RPMI8226 (cell line): Measurements from ENCODE around the gene DEFB127.
"Not testable (repeated sequence)": the region's sequence is repeated elsewhere in the genome, so short reads cannot be mapped to it uniquely, and the experiment has no call there.

ENCODE experiments used
- DNase-seq: peaks from one replicate; pipeline ENCODE4 v3.0.0-alpha.2; 2015

The DEFB127 gene, protein sequence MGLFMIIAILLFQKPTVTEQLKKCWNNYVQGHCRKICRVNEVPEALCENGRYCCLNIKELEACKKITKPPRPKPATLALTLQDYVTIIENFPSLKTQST

DNA sequence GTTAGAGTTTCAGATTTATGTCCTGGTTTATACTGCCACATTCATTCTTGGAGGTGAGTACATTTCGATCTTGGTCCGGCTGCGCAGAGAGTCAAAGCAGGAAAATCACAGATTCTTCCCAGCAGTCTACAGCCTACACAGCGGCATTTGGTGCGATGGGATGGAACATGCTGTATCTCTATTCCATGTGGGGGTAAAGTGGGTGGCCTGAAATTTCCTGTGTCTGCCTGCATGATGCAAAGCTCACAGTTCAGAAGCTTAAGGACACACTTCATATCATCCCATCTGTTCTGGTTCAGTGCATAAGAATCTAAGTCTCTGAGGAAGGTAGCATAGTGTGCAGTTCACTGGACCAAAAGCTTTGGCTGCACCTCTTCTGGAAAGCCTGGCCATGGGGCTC is at the start of gene DEFB127:
DEFB127 (plus strand) TSS at position 301 of the 400 bp plus-strand sequence; CDS start at position 392, 91 bp downstream.
- no peak for DNase-seq

DNA sequence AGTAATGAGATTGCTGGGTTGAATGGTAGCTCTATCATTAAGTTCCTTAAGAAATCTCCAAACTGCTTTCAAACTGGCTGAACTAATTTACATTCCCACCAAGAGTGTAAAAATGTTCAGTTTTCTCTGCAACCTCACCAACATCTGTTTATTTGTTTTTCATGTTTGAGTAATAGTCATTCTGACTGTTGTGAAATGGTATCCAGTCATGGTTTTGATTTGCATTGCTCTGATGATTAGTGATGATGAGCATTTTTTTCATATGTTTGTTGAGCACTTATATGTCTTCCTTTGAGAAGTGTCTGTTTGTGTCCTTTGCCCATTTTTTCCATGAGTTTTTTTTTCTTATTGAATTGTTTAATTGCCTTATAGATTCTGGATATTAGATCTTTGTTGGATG is 44.9 kb upstream of the DEFB127 start:
- DNase-seq = no peak

DNA sequence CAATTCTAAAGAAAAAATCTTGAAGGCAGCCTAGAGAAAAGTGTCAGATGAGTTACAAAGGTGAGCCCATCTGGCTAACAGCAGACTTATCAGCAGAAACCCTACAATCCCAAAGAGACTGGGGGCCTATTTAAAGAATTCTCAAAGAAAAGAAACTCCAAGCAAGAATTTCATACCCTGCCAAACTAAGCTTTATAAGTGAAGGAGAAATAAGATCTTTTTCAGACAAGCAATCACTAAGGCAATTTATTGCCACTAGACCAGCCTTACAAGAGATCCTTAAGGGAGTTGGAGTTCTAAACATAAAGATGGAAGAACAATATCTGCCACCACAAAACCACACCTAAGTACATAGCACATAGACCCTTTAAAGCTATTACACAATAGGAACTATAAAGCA is 39.7 kb upstream of the DEFB127 start:
- DNase-seq = no peak

DNA sequence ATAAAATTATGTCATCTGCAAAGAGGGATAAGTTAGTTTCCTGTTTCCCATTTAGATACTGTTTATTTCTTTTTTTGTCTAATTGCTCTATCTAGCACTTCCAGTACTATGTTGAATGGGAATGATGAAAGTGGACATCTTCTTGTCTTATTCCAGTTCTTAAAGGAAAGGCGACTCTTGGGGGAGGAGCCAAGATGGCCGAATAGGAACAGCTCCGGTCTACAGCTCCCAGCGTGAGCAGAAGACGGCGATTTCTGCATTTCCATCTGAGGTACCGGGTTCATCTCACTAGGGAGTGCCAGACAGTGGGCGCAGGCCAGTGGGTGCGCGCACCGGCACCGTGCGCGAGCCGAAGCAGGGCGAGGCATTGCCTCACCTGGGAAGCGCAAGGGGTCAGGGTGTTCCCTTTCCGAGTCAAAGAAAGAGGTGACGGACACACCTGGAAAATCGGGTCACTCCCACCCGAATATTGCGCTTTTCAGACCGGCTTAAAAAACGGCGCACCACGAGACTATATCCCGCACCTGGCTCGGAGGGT is 27.4 kb upstream of the DEFB127 start:
- DNase-seq = not testable (repeated sequence)

DNA sequence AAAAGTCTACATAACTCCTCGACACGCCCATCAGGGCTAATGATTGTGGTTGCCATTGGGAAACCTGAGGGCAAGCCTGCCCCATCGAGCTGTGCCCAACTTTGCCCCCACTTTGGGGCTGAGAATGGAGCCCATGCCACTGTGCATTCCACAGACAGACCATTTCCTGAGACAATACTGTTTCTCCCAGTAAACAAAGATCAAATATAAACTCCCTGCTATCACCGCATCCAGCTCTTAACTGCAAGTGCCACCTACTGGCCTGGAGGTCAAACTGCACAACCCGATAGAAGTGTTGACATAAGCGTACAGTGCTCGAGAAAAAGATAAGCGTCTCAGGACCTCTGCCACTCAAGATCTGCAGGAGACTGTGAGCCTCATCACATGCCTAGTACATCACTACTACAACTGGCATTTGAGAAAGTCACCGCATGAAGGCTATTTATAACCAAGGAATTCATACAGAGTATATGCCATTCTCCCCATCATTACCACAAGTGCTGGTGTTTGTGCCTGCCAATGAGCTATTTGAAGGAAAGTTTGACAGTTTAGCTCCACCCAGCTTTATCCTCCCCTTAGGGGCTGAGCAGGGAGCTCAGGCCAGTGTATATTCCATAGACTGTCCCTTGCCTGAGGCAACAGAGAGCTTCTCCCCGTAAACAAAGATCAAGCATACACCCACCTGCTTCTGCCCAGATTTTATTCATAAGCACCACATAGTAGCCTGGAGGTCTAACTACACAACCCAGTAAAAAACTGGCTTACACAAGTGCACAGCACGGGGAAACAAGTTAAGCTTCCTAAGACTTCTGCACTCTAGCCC is 19.4 kb upstream of the DEFB127 start:
- DNase-seq = peak; percentile 24

DNA sequence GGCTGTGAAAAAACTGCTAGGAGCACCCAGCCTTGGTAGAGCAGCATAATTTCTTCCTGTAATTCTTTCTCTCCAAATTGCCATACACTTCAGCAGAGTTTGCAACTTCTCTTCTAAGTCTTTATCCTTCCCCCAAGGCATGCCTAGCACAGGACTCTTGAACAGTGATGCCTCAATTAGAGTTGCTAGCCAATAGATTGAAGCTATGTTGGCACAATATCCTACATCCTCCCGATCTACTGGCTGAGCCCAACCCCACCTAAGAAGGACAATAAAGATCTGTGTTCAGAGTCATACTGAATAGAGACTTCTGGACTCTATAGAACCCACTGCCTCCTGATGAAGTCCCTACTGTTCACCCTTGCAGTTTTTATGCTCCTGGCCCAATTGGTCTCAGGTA is 15.0 kb upstream of the DEFB127 start, which contains the start of gene DEFB126:
DEFB126 (plus strand) TSS at position 301 of the 400 bp plus-strand sequence; CDS start at position 340, 39 bp downstream.
- no peak for DNase-seq

DNA sequence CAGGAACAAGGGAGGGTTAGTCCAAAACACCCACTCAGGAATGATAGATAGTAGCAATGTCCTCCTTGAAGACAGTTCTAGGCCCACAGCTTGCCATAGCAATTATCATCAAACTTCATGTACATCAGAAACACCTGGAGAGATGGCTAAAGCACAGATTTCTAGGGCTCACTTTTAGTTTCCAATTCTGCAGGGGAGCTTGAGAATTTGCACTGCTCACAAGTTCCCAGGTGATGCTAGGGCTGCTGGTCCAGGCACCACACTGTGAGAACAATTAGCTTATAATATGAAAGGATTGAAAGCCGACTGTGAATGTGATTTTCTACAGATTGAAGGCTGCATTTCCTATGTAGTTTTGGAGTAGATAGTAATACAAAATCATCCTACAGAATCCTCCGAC is 11.4 kb upstream of the DEFB127 start:
- no peak for DNase-seq

DNA sequence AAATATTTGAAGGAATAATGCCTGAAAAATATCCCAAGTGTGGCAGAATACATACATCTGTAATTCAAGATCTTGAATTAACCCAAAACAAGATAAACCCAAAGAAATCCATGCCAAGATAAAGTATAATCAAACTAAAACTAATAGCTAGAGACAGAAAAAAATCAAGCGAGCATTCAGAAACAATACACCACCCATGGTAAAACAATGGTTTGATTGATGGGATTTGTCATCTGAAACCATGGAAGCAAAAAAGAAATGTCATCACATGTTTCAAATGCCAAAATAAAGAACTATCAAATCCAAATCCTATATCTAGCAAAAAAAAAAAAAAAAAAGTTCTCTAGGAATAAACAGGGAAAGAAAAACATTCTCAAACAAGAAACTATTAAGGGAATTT is 5.1 kb upstream of the DEFB127 start:
- no peak for DNase-seq

DNA sequence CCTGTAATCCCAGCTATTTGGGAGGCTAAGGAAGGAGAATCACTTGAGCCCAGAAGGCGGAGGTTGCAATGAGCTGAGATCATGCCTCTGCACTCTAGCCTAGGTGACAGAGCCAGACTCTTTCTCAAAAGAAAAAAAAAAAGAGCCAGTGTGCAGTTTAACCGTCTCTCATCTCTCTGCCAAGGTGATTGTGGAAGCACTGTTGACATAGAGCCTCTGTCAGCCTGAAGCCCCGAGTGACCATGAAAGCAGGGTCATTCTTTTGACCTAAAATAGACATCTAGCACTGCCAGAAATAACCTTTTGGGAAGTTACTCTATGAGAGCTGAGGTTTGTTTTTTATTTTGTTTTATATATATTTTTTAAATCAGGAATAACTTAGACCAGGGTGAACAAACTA is 7.4 kb downstream of the DEFB127 start:
- DNase-seq = no peak

DNA sequence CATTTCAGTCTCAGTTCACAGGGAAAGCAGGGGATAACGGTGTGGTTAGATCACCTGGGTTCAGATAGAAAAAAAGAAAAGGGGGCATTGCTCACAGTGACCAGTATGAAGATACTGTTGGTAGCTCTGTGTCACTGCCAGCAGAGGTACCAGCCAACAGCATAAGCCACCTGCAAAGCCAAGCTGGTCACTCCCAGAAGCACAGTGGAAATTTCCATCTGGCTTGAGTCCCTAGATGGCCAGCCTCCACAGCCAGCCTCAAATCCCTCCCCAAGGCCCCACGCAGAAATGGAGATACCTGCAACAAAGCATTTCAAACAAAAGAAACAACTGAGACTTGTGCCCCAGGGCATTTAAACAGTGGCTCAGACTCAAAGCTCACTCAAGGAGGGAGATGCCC is 11.6 kb downstream of the DEFB127 start:
- no peak for DNase-seq

DNA sequence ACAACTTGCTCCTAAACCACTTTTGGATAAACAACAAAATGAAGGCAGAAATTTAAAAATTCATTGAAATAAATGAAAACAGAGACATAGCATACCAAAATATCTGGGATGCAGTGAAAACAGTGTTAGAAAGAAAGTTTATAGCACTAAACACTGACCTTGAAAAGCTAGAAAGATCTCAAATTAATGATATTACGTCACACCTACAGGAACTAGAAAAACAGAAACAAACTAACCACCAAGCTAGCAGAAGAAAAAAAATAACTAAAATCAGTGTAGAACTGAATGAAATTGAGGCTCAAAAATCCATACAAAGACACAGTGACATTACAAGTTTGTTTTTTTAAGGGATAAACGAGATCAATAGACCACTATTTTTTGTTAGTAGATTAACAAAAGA is 27.0 kb downstream of the DEFB127 start:
- DNase-seq = no peak

DNA sequence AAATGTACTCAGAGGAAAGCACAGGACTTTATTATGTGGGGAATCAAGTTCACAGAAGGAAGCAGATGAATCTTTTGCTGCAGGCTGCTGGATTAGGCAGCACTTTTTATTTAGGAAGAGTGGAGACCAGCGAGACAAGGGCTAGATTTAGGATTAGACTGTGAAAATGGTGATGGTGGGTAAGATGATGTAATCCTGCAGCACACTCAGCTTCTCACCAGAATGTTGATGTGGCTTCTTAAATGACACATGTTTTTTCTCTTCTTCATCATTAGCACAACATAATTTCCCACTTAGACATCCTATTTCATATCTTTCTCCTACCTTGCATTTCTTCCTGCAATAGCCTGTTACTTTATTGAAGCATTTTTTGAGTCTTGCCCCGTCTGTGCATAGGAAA is 30.5 kb downstream of the DEFB127 start:
- DNase-seq = no peak

DNA sequence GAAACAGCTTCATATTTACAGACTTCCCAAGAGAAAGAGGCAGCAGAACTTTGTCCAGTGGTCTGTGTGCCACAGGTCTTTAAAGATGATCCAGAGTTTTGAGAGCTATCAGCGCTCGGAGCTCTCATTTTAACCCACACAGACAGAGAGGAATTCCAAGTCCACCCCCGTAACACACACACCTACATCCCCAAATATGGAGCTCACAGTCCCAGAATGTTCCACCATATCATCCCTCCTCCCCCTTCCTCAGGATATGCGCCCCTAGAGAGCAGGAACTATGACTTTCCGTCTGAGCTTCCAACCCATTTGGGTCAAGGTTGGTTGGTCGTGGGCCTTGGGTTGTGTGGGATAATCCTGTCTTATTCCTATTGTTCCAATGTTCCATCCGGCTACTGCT is 32.4 kb downstream of the DEFB127 start, which contains the start of gene DEFB128:
DEFB128 (minus strand) TSS at position 101 of the 400 bp plus-strand sequence; CDS start at position 13, 88 bp downstream.
- DNase-seq = no peak

DNA sequence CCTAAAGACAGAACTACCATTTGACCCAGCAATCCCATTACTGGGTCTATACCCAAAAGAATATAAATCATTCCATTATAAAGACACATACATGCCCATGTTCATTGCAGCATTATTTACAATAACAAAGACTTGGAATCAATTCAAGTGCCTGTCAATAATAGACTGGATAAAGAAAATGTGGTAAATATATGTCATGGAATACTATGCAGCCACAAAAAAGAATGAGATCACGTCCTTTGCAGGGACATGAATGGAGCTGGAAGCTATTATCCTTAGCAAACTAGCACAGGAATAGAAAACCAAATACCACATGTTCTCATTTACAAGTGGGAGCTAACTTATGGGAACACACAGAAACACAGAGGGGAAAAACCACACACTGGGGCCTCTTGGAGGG is 41.0 kb downstream of the DEFB127 start:
- no peak for DNase-seq

DNA sequence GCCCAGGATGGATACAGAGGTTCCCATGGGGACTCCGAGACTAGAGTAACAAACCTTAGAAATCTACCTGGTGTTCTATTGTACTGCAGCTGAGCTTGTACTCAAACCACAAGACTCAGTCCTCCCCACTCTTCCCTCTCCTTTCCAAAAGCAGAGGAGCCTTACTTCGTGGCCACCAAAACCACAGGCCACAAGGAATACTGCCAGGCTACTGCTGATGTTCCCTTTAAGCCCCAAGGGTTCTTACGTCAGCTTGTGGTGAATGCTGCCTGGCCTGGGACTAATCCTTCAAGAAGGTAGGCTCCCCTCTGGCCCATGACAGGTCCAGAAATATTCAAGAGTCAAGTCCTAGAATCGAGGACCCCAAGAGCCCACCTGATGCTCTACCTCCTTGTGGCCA is 42.7 kb downstream of the DEFB127 start:
- DNase-seq = no peak

DNA sequence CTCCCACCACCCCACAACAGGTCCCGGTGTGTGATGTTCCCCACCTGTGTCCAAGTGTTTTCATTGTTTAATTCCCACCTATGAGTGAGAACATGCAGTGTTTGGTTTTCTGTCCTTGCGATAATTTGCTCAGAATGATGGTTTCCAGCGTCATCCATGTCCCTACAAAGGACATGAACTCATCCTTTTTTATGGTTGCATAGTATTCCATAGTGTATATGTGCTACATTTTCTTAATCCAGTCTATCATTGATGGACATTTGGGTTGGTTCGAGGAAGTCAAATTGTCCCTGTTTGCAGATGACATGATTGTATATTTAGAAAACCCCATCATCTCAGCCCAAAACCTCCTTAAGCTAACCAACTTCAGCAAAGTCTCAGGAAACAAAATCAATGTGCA is 46.4 kb downstream of the DEFB127 start:
- not testable (repeated sequence) for DNase-seq
